ENCODE results near the gene UPK1A.
"Not testable (repeated sequence)": the region's sequence is repeated elsewhere in the genome, so short reads cannot be mapped to it uniquely, and the experiment has no call there.

UPK1A gene

GRCh38 chr19:35644206-35644986 lies 21.9 kb upstream of the UPK1A start:
- DNase-seq (ENCODE audit: low read depth in 2 of 3, low spot score in 2 of 3): peak; percentile 79 to 89 (median 88)

DNA sequence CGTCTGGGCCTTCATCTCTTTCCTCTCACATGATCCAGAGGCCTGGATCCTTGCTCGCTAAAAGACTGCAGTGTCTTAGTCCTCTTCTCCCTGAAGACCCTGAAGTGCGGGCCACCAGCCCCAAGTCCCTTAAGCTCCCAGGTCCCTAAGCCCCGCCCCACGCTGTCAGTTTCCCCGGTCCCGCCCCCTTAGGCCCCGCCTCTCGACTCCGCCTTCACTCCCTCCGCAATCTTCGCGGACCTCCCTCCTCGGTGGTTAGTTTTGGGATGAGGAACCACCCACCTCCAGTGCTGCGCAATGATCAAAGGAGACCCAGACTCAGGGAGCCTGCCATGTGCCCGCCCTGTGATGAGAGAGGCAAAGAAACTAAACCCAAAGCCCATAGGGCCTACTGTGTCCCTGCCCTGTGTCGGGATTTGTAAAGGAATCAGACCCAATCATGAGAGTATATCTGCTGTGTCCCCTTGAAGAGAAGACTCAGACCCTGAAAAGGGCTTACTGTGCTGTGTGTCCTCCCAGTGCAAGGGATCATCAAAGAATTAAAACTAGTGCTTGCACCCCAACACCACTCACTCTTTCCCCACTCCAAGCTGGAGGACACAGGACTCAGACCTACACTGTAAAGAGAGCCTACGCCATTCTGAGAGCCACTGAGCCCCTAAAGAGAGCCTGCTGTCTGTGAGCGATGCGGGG lies 21.2 kb upstream of the UPK1A start:
- peak; percentile 49 to 85 (median 51) for DNase-seq (ENCODE audit: low read depth in 2 of 3, low spot score in 2 of 3)

GRCh38 chr19:35645680-35646511 lies 20.4 kb upstream of the UPK1A start:
- DNase-seq (ENCODE audit: low read depth in 2 of 3, low spot score in 2 of 3): no peak

- DNase-seq (ENCODE audit: low read depth in 2 of 3, low spot score in 2 of 3): peak; percentile 66 to 75 (median 72)
These were observed 18.0 kb upstream of the UPK1A start, which contains the start of gene COX6B1 for GRCh38 chr19:35648017-35648961. Gene COX6B1, plus strand, starts transcription at chr19:35648323. Its CDS starts 2,921 bp downstream, at chr19:35651244.

DNA sequence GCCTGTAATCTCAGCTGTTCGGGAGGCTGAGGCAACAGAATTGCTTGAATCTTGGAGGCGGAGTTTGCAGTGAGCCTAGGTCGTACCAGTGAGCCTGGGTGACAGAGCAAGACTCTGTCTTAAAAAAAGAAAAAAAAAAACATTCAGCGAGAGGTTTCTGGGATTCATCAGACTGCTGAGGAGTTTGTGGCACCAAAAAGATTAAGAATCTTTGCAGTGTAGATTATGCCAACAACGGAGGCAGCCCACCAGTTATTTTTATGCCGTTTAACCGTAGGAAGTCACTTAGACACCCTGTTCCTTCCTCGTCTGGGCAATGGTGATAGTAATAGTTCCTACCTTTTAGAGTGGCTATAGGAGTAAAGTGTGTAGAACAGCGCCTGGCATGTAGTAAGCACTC lies 15.7 kb upstream of the UPK1A start:
- DNase-seq (ENCODE audit: low read depth in 2 of 3, low spot score in 2 of 3): no peak

DNA sequence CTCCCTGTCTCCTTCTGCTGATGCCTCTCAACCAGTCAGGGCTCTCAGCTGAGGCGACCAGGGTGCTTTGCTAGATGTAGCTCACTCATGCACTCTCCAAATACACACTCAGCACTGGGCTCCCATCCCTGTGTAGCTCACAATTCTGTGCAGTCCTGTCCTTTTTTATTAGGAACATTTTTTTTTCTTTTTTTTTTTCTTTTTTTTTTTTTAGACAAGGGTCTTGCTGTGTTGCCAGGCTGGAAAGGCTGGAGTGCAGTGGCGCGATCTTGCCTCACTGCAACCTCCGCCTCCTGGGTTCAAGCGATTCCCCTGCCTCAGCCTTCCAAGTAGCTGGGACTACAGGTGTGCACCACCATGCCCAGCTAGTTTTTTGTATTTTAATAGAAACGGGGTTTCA lies 11.5 kb upstream of the UPK1A start:
- not testable (repeated sequence) for DNase-seq (ENCODE audit: low read depth in 2 of 3, low spot score in 2 of 3)

GRCh38 chr19:35655600-35655999 lies 10.7 kb upstream of the UPK1A start:
- DNase-seq (ENCODE audit: low read depth in 2 of 3, low spot score in 2 of 3): no peak

DNA sequence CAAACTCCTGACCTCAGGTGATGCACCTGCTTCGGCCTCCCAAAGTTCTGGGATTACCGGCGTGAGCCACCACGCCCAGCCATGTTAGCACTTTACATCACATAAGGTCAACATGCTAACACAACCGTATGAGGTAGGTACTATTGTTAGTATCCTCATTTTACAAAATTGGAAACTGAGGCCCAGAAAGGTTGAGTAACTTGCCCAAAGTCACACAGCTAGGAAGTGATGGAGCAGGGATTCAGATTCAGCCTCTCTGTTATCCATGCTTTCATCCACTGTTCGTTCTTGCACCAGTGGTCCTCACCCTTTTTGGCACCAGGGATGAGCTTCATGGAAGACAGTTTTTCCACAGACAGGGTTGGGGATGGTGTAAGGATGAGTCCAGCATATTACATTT lies 9.6 kb upstream of the UPK1A start:
- no peak for DNase-seq (ENCODE audit: low read depth in 2 of 3, low spot score in 2 of 3)

- DNase-seq (ENCODE audit: low read depth in 2 of 3, low spot score in 2 of 3): no peak
These were observed 8.2 kb upstream of the UPK1A start for GRCh38 chr19:35657904-35658700.

DNA sequence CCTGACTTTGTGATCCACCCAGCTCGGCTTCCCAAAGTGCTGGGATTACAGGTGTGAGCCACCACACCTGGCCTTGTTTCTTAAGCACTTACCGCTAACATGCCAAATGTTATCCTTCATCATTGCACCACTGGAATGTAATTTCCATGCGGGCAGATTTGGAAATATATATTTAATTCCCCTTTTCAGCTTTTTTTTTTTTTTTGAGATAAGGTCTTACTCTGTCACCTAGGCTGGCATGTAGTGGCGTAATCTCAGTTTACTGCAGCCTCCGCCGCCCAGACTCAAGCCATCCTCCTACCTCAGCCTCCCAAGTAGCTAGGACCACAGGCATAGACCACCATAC lies 4.3 kb upstream of the UPK1A start:
- no peak for DNase-seq (ENCODE audit: low read depth in 2 of 3, low spot score in 2 of 3)

GRCh38 chr19:35663981-35664380 lies 2.3 kb upstream of the UPK1A start:
- no peak for DNase-seq (ENCODE audit: low read depth in 2 of 3, low spot score in 2 of 3)

DNA sequence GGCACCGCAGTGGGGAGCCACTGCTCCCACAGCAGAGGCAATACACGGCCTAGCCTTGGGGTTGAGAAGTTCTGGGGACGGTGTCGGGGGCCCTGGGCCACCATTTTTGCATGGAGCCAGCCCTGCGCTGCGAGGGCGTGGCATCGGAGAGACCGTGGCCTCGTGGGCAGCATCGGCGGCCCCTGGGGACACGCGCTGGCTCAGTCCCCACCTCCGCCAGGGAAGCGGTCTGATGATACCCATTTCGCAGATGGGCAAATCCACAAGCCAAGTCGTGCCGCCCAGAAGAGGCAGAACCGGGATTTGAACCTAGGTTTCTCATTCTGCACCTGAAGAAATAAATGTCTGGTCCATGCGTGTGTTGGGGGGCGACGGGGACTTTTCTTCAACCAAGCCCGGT lies 1.2 kb upstream of the UPK1A start:
- no peak for DNase-seq (ENCODE audit: low read depth in 2 of 3, low spot score in 2 of 3)

- DNase-seq (ENCODE audit: low read depth in 2 of 3, low spot score in 2 of 3): no peak
These were observed 713 bp upstream of the UPK1A start for GRCh38 chr19:35665604-35666003.

DNA sequence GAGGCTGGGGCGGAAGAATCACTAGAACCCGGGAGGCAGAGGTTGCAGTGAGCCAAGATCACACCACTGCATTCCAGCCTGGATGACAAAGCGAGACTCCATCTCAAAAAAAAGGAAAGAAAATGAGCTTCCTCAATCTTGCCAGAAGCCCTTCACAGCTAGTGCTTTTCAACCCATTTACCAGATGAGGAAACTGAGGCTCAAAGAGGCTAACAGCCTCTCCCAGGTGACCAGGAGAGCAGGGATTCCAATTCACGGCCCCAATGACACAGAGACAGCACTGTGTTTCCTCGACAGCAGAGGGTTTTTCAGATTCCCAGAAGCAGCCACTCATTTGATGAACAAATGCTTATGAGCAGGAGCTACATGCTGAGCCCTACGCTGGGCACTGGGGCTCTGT lies 3.2 kb downstream of the UPK1A start:
- DNase-seq (ENCODE audit: low read depth in 2 of 3, low spot score in 2 of 3): no peak

GRCh38 chr19:35669974-35670373 lies 3.7 kb downstream of the UPK1A start:
- DNase-seq (ENCODE audit: low read depth in 2 of 3, low spot score in 2 of 3): no peak

- no peak for DNase-seq (ENCODE audit: low read depth in 2 of 3, low spot score in 2 of 3)
These were observed 4.4 kb downstream of the UPK1A start for GRCh38 chr19:35670686-35671085.

DNA sequence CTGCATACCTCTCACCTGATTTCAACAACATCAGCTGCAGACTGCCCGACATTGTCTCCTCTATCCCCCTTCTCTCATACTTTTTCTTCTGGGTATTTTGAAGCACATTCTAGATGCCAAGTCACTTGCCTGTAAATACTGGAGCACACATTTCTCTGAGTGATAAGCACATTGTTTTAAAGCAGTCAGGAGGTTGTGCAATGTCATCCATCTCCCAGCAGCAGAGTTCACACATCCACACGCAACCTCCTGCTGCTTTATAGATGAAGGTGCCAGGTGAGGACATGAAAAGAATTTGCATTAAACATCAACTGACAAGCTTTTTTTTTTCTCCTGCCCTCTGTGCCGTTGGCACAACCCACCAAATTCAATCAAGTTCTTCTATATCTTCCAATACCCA lies 5.5 kb downstream of the UPK1A start:
- DNase-seq (ENCODE audit: low read depth in 2 of 3, low spot score in 2 of 3): no peak

- peak; percentile 26 to 33 (median 30) for DNase-seq (ENCODE audit: low read depth in 2 of 3, low spot score in 2 of 3)
These were observed 6.9 kb downstream of the UPK1A start for GRCh38 chr19:35673121-35673804.

DNA sequence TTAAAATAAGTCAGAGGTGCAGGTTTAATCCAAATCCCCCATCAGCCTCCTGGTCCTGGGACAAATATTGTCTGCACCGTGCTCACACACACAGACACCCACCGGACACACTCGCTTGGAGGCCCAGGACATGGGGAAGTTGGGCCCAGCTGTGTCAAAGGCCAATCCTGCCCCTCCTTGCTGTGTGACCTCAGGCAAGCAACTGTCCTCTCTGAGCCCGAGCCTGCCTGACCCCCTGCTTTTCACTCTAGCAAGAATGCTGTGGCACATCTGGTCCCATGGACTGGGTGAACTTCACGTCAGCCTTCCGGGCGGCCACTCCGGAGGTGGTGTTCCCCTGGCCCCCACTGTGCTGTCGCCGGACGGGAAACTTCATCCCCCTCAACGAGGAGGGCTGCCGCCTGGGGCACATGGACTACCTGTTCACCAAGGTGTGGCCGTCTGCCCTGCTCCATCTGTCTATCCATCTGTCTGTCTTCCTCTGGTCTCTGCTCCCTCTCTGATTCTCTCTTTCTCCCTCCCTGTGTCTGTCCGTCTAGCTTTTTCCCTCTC lies 9.3 kb downstream of the UPK1A start:
- DNase-seq (ENCODE audit: low read depth in 2 of 3, low spot score in 2 of 3): no peak
